Stimulated activated CD8-positive, alpha-beta memory T cell treated with anti-CD3 and anti-CD28 coated beads, Interleukin-15, amount 100 ng/mL, for 24 hours (primary cell): ENCODE measurements around the gene SPRR2A.
"Not testable (repeated sequence)": the region's sequence is repeated elsewhere in the genome, so short reads cannot be mapped to it uniquely, and the experiment has no call there.

ENCODE experiments used
- DNase-seq: peaks from one replicate; pipeline ENCODE4 v3.0.0-alpha.2; 2020; ENCODE audit warnings: low read depth

Gene SPRR2A

GRCh38 chr1:153024413-153024812, 32.9 kb downstream of the SPRR2A start:
- DNase-seq, result no peak

DNA sequence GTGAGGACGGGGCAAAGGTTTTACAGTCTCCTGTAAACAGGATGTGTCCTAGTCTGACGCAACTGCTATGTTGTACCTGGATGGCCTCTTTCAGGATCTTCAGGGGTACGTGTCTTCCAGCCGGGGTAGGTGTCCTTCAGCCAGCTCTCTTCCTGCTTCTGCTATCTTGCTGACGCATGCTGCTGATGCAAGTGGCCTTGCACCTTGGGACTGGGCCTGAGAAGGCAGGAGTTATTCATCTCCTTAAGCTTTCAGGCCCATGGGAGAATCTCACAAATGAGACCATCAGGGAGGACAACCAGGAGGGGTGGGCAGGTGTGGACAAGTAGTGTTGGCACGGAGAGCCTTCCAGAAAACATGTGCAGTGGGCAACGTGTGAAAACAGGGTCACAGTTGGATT, 34.2 kb downstream of the SPRR2A start:
- no peak for DNase-seq

GRCh38 chr1:153022340-153022739, 35.0 kb downstream of the SPRR2A start:
- DNase-seq, result not testable (repeated sequence)

DNA sequence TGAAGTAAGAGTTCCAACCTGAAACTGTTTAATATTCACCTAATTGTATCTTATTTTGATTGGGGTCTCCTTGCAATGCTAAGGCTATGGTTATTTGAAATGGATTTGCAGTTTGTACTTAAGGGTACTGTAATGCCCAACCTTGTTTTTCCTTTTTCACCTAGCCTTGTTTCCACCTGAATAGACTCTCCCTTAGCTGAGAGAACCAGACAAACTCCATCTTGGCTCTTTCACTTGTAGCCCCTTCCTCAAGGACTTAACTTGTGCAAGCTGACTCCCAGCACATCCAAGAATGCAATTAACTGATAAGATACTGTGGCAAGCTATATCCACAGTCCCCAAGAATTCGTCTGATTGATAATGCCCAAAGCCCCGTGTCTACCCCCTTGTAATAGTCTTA, 35.5 kb downstream of the SPRR2A start:
- not testable (repeated sequence) for DNase-seq

DNA sequence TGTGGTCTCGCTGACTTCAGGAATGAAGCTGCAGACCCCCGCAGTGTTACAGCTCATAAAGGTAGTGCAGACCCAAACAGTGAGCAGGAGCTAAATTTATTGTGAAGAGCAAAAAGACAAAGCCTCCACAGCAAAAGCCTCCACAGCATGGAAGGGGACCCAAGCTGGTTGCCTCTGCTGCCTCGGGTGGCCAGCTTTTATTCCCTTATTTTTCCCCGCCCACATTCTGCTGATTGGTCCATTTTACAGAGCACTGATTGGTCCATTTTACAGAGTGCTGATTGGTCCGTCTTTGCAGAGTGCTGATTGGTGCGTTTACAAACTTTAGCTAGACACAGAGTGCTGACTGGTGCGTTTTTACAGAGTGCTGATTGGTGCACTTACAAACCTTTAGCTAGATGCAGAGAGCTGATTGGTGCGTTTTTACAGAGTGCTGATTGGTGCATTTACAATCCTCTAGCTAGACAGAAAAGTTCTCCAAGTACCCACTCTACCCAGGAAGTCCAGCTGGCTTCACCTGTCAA, 46.0 kb downstream of the SPRR2A start:
- DNase-seq, result not testable (repeated sequence)
